WTC11 (cell line): ENCODE data around the gene C6orf120. TPM values are rescaled to one million over a fixed set of nuclear protein-coding genes. Genes with fewer than 3 reads are reported as not detected.
A peak's percentile ranks its signal among the peaks of the same experiment; 100 is the strongest.

Experiments
- ATAC-seq: fragments of 200-7000 bp; cut with Tn5 transposase; 2 replicates; pipeline ENCODE4 v1.10.0; 2021; ENCODE audit warnings: mild to moderate bottlenecking, moderate library complexity
- CTCF ChIA-PET: fragments of 300-600 bp; sonication (Branson Sonifier 250); formaldehyde crosslinking; loops from one replicate; lab custom pipeline; 2021; ENCODE audit warnings: antibody characterized with exemption; lab: Charles Lee
- POLR2A ChIA-PET: fragments of 350-600 bp; sonication (Branson Sonifier 250); formaldehyde crosslinking; loops from one replicate; lab custom pipeline; 2021; ENCODE audit warnings: antibody characterized with exemption; lab: Charles Lee
- DNase-seq: peaks from one replicate; pipeline ENCODE4 v3.0.0; 2021; ENCODE audit warnings: low spot score
- H3K27ac Mint-ChIP-seq: 2 replicates; pipeline ENCODE4 v1.8.0; 2021; ENCODE audit warnings: mixed read lengths
- H3K27me3 Mint-ChIP-seq: 2 replicates; pipeline ENCODE4 v1.8.0; 2021; ENCODE audit warnings: low read depth, mild to moderate bottlenecking, moderate library complexity, mixed read lengths
- H3K36me3 Mint-ChIP-seq: 2 replicates; pipeline ENCODE4 v1.8.0; 2021; ENCODE audit warnings: mixed read lengths
- H3K4me1 Mint-ChIP-seq: 2 replicates; pipeline ENCODE4 v1.8.0; 2022; ENCODE audit warnings: mixed read lengths
- H3K4me3 Mint-ChIP-seq: 2 replicates; pipeline ENCODE4 v1.8.0; 2021; ENCODE audit warnings: mild to moderate bottlenecking, moderate library complexity, mixed read lengths
- H3K9me3 Mint-ChIP-seq: 2 replicates; pipeline ENCODE4 v1.8.0; 2021; ENCODE audit warnings: mixed read lengths
- CBFB ChIP-seq: sonication (generic); formaldehyde crosslinking; IDR thresholded peaks from 2 replicates; pipeline ENCODE4 v1.8.1; 2022; ENCODE audit warnings: mild to moderate bottlenecking, low read depth, missing genetic modification reagents
- GRHL2 ChIP-seq: fragments of 250-450 bp; sonication (Bioruptor Pico); IDR thresholded peaks from 2 replicates; pipeline ENCODE4 v1.8.0; 2022; ENCODE audit warnings: mild to moderate bottlenecking, moderate library complexity; ENCODE audit not compliant: insufficient replicate concordance, severe bottlenecking
- TP53 ChIP-seq: sonication (generic); formaldehyde crosslinking; IDR thresholded peaks from 2 replicates; pipeline ENCODE4 v1.8.1; 2023; ENCODE audit warnings: mild to moderate bottlenecking, missing genetic modification reagents
- ZNF232 ChIP-seq: sonication (generic); formaldehyde crosslinking; IDR thresholded peaks from 2 replicates; pipeline ENCODE4 v1.8.0; 2022; ENCODE audit warnings: mild to moderate bottlenecking, missing genetic modification reagents
- ZNF396 ChIP-seq: fragments of 250-450 bp; sonication (Bioruptor Pico); IDR thresholded peaks from 2 replicates; pipeline ENCODE4 v1.8.0; 2021; ENCODE audit warnings: mild to moderate bottlenecking, moderate library complexity, borderline replicate concordance
- ZNF671 ChIP-seq: fragments of 250-450 bp; sonication (Bioruptor Pico); IDR thresholded peaks from 2 replicates; pipeline ENCODE4 v1.8.0; 2021; ENCODE audit warnings: mild to moderate bottlenecking
- total RNA-seq: library from RNA; stranded (reverse); gene quantifications from 3 replicates; pipeline ENCODE4 v1.2.3, GENCODE V29; 2021
- TF ChIP-seq, protein P1 (sequence below): sonication (generic); formaldehyde crosslinking; IDR thresholded peaks from 2 replicates; pipeline ENCODE4 v1.8.1; 2023; ENCODE audit warnings: mild to moderate bottlenecking, missing genetic modification reagents
- TF ChIP-seq, protein P2 (sequence below): sonication (generic); formaldehyde crosslinking; IDR thresholded peaks from 2 replicates; pipeline ENCODE4 v1.8.1; 2023; ENCODE audit warnings: mild to moderate bottlenecking, missing genetic modification reagents, moderate library complexity
- TF ChIP-seq, protein P3 (sequence below): sonication (generic); formaldehyde crosslinking; IDR thresholded peaks from 2 replicates; pipeline ENCODE4 v1.8.0; 2023; ENCODE audit warnings: mild to moderate bottlenecking, missing genetic modification reagents
- TF ChIP-seq, protein P4 (sequence below): sonication (generic); formaldehyde crosslinking; conservative IDR thresholded peaks from 2 replicates; pipeline ENCODE4 v1.8.1; 2022; ENCODE audit warnings: mild to moderate bottlenecking, missing genetic modification reagents
- TF ChIP-seq, protein P5 (sequence below): sonication (generic); formaldehyde crosslinking; IDR thresholded peaks from 2 replicates; pipeline ENCODE4 v1.8.0; 2022; ENCODE audit warnings: mild to moderate bottlenecking, missing genetic modification reagents
- TF ChIP-seq, protein P6 (sequence below): sonication (generic); formaldehyde crosslinking; IDR thresholded peaks from 2 replicates; pipeline ENCODE4 v1.8.1; 2022; ENCODE audit warnings: low read depth, mild to moderate bottlenecking, moderate library complexity, missing genetic modification reagents, borderline replicate concordance
- TF ChIP-seq, protein P7 (sequence below): sonication (generic); formaldehyde crosslinking; IDR thresholded peaks from 2 replicates; pipeline ENCODE4 v1.8.0; 2022; ENCODE audit warnings: mild to moderate bottlenecking, missing genetic modification reagents
- TF ChIP-seq, protein P8 (sequence below): sonication (generic); formaldehyde crosslinking; IDR thresholded peaks from 2 replicates; pipeline ENCODE4 v1.8.1; 2023; ENCODE audit warnings: mild to moderate bottlenecking, missing genetic modification reagents

The C6orf120 gene
- total RNA-seq, 1 experiment from 2014 or later: 34.5 TPM

DNA sequence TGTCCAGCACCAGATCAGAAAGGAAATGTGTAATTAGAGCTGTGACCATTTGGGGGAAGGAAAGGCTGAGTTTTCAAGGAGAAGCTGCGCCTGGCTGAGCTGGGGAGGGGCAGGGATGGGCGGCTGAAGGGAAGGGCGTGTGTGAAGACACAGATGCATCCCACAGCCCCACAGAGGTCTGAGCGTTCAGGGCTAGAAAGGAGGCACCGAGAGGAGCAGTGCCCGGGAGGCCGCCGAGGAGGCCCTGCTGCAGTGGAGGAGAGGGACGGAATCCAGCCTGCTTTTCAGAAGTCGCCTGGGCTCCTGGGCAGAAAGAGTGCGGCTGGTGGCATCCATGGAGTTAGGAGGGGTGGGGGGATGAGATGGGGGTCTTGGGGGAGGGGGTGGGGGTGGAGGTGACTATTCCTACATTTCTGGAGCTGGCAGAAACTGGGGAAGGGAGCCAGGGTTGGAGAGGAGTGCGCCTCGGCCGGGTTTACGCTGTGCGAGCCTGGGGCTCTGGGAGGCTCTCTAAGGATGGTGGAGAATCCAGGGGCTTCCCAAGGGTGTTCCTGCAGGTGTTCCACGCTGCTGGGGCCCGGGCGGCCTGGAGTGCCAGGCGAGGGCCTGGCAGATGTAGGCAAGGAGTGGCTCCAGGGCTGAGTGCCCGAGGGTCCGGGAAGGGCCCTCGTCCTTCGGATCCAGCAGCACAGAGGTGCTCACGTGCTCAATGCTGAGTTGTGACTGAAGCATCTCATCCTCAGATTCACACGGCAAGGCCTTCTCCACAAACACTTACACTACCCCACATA is 41.9 kb upstream of the C6orf120 start:
- peaks cover 3% of the 10 kb centered on the region; the same call in 1 of the 2 replicates for H3K9me3 Mint-ChIP-seq
- peak overlapping the region; percentile 85 for H3K27ac Mint-ChIP-seq
- POLR2A ChIA-PET: no interaction called here
- CTCF ChIA-PET: no interaction called here
- no peak overlapping the region for H3K4me3 Mint-ChIP-seq
- no peaks in the 10 kb centered on the region for H3K27me3 Mint-ChIP-seq
- no peak for ATAC-seq
- no peak for DNase-seq
- peaks cover 9% of the 10 kb centered on the region for H3K4me1 Mint-ChIP-seq
- peaks cover 68% of the 10 kb centered on the region for H3K36me3 Mint-ChIP-seq
- TF ChIP-seq TP53 (CRISPR knock-in tag) (no peak), CBFB (CRISPR knock-in tag) (no peak), GRHL2 (no peak), ZNF671 (CRISPR knock-in tag) (no peak), ZNF396 (CRISPR knock-in tag) (no peak), ZNF232 (CRISPR knock-in tag) (no peak)
- TF ChIP-seq, protein P1, sequence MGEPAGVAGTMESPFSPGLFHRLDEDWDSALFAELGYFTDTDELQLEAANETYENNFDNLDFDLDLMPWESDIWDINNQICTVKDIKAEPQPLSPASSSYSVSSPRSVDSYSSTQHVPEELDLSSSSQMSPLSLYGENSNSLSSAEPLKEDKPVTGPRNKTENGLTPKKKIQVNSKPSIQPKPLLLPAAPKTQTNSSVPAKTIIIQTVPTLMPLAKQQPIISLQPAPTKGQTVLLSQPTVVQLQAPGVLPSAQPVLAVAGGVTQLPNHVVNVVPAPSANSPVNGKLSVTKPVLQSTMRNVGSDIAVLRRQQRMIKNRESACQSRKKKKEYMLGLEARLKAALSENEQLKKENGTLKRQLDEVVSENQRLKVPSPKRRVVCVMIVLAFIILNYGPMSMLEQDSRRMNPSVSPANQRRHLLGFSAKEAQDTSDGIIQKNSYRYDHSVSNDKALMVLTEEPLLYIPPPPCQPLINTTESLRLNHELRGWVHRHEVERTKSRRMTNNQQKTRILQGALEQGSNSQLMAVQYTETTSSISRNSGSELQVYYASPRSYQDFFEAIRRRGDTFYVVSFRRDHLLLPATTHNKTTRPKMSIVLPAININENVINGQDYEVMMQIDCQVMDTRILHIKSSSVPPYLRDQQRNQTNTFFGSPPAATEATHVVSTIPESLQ (CRISPR knock-in tag): no peak
- TF ChIP-seq, protein P2, sequence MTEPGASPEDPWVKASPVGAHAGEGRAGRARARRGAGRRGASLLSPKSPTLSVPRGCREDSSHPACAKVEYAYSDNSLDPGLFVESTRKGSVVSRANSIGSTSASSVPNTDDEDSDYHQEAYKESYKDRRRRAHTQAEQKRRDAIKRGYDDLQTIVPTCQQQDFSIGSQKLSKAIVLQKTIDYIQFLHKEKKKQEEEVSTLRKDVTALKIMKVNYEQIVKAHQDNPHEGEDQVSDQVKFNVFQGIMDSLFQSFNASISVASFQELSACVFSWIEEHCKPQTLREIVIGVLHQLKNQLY: no peak
- TF ChIP-seq, protein P3, sequence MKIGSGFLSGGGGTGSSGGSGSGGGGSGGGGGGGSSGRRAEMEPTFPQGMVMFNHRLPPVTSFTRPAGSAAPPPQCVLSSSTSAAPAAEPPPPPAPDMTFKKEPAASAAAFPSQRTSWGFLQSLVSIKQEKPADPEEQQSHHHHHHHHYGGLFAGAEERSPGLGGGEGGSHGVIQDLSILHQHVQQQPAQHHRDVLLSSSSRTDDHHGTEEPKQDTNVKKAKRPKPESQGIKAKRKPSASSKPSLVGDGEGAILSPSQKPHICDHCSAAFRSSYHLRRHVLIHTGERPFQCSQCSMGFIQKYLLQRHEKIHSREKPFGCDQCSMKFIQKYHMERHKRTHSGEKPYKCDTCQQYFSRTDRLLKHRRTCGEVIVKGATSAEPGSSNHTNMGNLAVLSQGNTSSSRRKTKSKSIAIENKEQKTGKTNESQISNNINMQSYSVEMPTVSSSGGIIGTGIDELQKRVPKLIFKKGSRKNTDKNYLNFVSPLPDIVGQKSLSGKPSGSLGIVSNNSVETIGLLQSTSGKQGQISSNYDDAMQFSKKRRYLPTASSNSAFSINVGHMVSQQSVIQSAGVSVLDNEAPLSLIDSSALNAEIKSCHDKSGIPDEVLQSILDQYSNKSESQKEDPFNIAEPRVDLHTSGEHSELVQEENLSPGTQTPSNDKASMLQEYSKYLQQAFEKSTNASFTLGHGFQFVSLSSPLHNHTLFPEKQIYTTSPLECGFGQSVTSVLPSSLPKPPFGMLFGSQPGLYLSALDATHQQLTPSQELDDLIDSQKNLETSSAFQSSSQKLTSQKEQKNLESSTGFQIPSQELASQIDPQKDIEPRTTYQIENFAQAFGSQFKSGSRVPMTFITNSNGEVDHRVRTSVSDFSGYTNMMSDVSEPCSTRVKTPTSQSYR (CRISPR knock-in tag): no peak
- TF ChIP-seq, protein P4, sequence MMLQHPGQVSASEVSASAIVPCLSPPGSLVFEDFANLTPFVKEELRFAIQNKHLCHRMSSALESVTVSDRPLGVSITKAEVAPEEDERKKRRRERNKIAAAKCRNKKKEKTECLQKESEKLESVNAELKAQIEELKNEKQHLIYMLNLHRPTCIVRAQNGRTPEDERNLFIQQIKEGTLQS (CRISPR knock-in tag): no peak
- TF ChIP-seq, protein P5, sequence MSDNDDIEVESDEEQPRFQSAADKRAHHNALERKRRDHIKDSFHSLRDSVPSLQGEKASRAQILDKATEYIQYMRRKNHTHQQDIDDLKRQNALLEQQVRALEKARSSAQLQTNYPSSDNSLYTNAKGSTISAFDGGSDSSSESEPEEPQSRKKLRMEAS (CRISPR knock-in tag): no peak
- TF ChIP-seq, protein P6, sequence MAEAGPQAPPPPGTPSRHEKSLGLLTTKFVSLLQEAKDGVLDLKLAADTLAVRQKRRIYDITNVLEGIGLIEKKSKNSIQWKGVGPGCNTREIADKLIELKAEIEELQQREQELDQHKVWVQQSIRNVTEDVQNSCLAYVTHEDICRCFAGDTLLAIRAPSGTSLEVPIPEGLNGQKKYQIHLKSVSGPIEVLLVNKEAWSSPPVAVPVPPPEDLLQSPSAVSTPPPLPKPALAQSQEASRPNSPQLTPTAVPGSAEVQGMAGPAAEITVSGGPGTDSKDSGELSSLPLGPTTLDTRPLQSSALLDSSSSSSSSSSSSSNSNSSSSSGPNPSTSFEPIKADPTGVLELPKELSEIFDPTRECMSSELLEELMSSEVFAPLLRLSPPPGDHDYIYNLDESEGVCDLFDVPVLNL (CRISPR knock-in tag): no peak
- TF ChIP-seq, protein P7, sequence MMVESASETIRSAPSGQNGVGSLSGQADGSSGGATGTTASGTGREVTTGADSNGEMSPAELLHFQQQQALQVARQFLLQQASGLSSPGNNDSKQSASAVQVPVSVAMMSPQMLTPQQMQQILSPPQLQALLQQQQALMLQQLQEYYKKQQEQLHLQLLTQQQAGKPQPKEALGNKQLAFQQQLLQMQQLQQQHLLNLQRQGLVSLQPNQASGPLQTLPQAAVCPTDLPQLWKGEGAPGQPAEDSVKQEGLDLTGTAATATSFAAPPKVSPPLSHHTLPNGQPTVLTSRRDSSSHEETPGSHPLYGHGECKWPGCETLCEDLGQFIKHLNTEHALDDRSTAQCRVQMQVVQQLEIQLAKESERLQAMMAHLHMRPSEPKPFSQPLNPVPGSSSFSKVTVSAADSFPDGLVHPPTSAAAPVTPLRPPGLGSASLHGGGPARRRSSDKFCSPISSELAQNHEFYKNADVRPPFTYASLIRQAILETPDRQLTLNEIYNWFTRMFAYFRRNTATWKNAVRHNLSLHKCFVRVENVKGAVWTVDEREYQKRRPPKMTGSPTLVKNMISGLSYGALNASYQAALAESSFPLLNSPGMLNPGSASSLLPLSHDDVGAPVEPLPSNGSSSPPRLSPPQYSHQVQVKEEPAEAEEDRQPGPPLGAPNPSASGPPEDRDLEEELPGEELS: no peak
- TF ChIP-seq, protein P8, sequence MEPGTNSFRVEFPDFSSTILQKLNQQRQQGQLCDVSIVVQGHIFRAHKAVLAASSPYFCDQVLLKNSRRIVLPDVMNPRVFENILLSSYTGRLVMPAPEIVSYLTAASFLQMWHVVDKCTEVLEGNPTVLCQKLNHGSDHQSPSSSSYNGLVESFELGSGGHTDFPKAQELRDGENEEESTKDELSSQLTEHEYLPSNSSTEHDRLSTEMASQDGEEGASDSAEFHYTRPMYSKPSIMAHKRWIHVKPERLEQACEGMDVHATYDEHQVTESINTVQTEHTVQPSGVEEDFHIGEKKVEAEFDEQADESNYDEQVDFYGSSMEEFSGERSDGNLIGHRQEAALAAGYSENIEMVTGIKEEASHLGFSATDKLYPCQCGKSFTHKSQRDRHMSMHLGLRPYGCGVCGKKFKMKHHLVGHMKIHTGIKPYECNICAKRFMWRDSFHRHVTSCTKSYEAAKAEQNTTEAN (CRISPR knock-in tag): no peak
